ENCODE data around the gene SLC38A8. TPM values are rescaled to one million over a fixed set of nuclear protein-coding genes. Genes with fewer than 3 reads are reported as not detected.

SLC38A8 gene
- total and polyA plus RNA-seq, 12 donors, result 0.45 to 30.8 (median 3.2) TPM; not detected in 8

- no peak overlapping the region for H3K4me3 ChIP-seq
- ATAC-seq (no peak), DNase-seq (no peak)
- no peaks in the 10 kb centered on the region for H3K36me3 ChIP-seq
- no peaks in the 10 kb centered on the region for H3K9me3 ChIP-seq
- intact Hi-C loops (cut with DNase I), result no loop called here
- H3K27me3 ChIP-seq, result peaks cover 0 to 4% (median 0%) of the 10 kb centered on the region in 7 donors
- TF ChIP-seq CTCF (IDR thresholded peaks at IDR 0.05), result no peak
- no peak overlapping the region for H3K27ac ChIP-seq
- WGBS, 2 donors, result 89 to 92% methylated on average over 6 of the region's 6 CpGs
- peaks cover 0 to 5% (median 0%) of the 10 kb centered on the region in 9 donors for H3K4me1 ChIP-seq
Observed at GRCh38 chr16:84009282-84009681, 33.3 kb downstream of the SLC38A8 start.

- TF ChIP-seq CTCF (IDR thresholded peaks at IDR 0.05), result no peak
- no peaks in the 10 kb centered on the region for H3K9me3 ChIP-seq
- H3K4me1 ChIP-seq, result no peaks in the 10 kb centered on the region
- no peaks in the 10 kb centered on the region for H3K36me3 ChIP-seq
- no peak overlapping the region for H3K27ac ChIP-seq
- no peak overlapping the region for H3K4me3 ChIP-seq
- 40 to 51% methylated on average over 8 of the region's 8 CpGs for WGBS, 2 donors
- peak in 7 of 8 donors; percentile 16 to 70 (median 61) for ATAC-seq
- intact Hi-C loops (cut with DNase I), result no loop called here
- peaks cover 0 to 5% (median 0%) of the 10 kb centered on the region in 7 donors for H3K27me3 ChIP-seq
- DNase-seq, result no peak
Observed at GRCh38 chr16:84007965-84008364, 34.6 kb downstream of the SLC38A8 start.

- Histone ChIP-seq H3K4me3 (no peak overlapping the region), H3K9me3 (no peaks in the 10 kb centered on the region), H3K36me3 (no peaks in the 10 kb centered on the region), H3K27ac (no peak overlapping the region), H3K27me3 (peaks cover 0 to 5% (median 0%) of the 10 kb centered on the region in 7 donors), H3K4me1 (no peaks in the 10 kb centered on the region)
- no peak for DNase-seq
- intact Hi-C loops (cut with DNase I), result no loop called here
- ATAC-seq, result no peak
- 77 to 85% methylated on average over 4 of the region's 4 CpGs for WGBS, 2 donors
- no peak for TF ChIP-seq CTCF (IDR thresholded peaks at IDR 0.05)
Observed at GRCh38 chr16:84007520-84007919, 35.1 kb downstream of the SLC38A8 start.

GRCh38 chr16:84005391-84005790 lies 37.2 kb downstream of the SLC38A8 start:
- Histone ChIP-seq H3K36me3 (no peaks in the 10 kb centered on the region), H3K4me3 (no peak overlapping the region), H3K27ac (no peak overlapping the region), H3K9me3 (no peaks in the 10 kb centered on the region), H3K27me3 (peaks cover 0 to 10% (median 0%) of the 10 kb centered on the region in 7 donors), H3K4me1 (no peaks in the 10 kb centered on the region)
- no peak for TF ChIP-seq CTCF (IDR thresholded peaks at IDR 0.05)
- no peak for DNase-seq
- ATAC-seq, result no peak
- intact Hi-C loops (cut with DNase I), result no loop called here
- 76 to 81% methylated on average over 5 of the region's 5 CpGs for WGBS, 2 donors
